Epithelial cell of proximal tubule (primary cell): ENCODE measurements around the gene HOXB5. TPM values are rescaled to one million over a fixed set of nuclear protein-coding genes. Genes with fewer than 3 reads are reported as not detected.
A peak's percentile ranks its signal among the peaks of the same experiment; 100 is the strongest.

ENCODE experiments used
- DNase-seq: peaks from one replicate; pipeline ENCODE4 v3.0.0-alpha.2; 2011; ENCODE audit warnings: low read depth
- H3K4me3 ChIP-seq: 2 replicates; pipeline ENCODE4 v1.5.1; 2011; ENCODE audit warnings: low read depth, mild to moderate bottlenecking, low read length
- total RNA-seq: library from RNA; depleted of rRNA; stranded (reverse); fragments of >200 nt; gene quantifications from 2 replicates; pipeline ENCODE4 v1.2.3, GENCODE V29; 2015
- TF ChIP-seq, protein P1 (sequence below): conservative IDR thresholded peaks from 2 replicates; pipeline ENCODE4 v1.5.1; 2012; ENCODE audit warnings: low read depth, mild to moderate bottlenecking, low read length

The HOXB5 gene
- total RNA-seq, 1 donor from 2014 or later = 5.5 TPM

DNA sequence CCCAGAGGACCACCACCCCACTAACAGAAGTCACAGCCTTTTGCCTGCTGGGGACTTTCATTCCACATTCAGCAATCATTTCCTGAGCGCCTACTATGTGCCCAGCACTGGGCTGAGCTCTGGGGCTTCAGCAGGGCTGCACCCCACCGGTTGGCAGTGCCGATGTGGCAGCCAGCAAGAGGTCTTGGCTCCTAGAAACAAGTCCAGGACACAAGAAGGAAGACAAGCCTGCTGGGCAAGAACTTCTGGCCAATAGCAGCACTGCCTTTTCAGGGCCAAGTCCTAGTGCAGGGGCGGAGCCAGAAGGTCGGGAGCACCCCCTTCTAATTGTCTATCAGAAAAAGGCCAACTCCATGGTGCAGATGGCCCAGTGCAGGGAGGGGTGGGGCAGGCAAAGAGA, 45.6 kb upstream of the HOXB5 start:
- no peak overlapping the region for H3K4me3 ChIP-seq
- TF ChIP-seq, protein P1, sequence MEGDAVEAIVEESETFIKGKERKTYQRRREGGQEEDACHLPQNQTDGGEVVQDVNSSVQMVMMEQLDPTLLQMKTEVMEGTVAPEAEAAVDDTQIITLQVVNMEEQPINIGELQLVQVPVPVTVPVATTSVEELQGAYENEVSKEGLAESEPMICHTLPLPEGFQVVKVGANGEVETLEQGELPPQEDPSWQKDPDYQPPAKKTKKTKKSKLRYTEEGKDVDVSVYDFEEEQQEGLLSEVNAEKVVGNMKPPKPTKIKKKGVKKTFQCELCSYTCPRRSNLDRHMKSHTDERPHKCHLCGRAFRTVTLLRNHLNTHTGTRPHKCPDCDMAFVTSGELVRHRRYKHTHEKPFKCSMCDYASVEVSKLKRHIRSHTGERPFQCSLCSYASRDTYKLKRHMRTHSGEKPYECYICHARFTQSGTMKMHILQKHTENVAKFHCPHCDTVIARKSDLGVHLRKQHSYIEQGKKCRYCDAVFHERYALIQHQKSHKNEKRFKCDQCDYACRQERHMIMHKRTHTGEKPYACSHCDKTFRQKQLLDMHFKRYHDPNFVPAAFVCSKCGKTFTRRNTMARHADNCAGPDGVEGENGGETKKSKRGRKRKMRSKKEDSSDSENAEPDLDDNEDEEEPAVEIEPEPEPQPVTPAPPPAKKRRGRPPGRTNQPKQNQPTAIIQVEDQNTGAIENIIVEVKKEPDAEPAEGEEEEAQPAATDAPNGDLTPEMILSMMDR = no peak
- DNase-seq = no peak

DNA sequence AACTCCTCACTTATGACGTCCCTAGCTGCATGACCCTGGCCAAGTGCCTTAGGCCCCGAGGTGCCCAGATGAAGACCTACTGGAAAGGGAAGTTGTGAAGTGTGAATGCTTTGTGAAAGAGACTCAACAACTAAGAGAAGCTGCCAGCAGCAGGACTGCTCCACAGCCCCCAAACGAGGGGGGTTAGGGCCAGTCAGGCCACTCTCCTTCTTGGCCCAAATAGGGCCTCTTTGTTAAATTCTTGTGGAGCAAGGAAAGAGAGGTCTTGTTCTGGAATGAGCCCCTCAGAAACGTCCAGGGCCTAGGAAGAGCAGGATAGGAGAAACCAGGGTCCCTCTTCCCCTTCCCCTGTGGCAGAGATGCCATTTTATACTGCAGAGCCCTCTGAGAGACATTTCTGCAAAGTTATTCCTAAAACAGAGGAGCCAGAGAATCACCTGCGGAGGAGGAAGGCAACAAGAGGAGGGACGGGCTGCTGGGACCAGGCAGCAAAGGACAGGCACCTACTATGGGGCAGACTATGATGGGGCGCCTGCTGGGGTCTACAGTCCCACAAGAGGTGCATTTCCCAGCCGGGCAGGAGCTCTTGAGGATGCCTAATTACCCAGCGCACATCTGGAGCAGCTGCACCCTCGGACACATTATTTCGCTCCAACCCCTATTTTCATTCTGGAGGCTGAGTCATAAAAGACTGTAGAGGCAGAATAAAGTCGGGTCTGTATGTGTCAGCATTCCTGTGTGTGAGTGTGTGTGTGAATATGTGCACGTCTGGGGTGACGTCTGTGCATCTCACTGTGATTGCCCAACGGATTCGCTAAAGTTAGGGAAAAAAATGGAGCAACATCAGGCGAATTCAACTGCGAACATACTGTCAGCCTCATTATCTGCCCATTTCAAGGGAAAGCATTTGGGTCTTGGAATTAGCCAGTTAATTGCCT, 44.0 kb upstream of the HOXB5 start:
- TF ChIP-seq, protein P1 = no peak
- H3K4me3 ChIP-seq = no peak overlapping the region
- DNase-seq = no peak

DNA sequence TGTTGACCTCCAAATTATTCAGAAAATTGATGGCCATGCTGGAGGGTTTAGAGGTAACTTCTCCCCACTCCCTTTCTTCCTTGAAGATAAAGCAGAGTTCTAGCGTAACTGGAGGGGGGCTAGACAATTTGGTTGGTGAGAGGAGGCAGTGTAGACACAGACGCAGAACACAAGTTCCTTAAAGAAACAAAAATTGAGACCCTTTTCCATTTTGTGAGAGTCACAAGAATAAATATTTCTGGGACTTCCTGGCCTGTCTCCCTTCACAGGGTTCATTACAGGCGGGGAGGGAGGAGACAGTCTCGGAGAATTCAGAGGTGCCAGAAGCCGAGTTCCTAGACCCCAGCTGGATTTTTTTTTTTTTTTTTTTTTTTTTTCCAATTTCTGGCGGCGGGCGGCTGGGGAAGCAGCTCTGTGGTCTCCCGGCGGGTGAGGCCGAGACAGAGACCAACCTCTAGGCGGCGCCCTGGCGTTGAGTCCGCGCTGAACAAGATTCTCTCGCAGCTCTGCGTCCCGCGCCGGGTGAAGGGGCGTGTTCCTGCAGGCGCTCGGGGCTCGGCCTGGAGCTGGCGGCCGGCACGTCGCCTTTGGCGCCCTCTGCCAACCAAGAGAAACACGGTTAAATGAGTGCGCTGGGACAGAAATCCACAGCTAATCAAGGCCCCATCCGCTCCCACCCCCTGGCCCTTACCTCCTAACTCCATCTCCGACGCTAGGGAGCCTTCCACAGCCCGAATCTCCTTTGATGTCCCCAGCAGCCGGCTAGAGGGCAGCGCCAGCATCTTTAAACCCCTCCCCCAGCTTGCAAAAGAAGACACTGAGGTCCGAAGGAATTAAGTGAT, 42.8 kb upstream of the HOXB5 start:
- TF ChIP-seq, protein P1 = peak; percentile 66
- DNase-seq = no peak
- peak overlapping the region; percentile 15 for H3K4me3 ChIP-seq

DNA sequence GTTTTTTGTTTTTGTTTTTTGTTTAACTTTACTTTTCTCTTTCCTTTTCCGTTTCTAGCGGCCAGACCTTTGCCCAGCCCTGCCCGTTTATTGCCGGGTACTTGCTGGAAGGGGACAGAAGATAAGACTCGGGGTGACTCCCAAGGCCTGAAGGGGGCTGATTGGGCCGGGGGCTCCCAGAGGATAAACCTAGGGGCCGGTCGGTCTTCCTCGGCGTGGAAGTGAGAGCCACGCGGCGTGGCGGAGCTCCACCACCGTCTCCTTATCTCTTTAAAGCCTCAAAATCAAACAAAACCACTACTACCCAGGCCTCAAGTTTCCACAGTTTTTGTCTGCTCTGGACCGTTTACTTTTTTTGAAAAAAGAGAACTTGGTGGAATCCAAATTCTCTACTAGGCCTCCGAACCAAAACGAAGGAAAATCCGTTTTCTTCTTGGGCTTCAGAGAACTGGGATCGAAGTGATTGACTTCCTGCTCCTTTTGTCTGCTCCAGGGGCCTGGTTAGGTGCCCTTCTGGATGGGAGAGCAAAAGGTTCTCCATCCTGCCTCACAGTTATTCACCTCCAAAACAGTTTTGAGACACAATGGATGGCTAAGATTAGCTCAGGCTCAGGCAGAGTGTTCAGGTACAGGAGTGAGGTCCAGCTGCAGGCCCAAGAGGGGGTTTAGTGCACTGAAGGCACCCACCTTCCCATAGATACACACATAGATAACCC, 41.1 kb upstream of the HOXB5 start:
- H3K4me3 ChIP-seq = no peak overlapping the region

DNA sequence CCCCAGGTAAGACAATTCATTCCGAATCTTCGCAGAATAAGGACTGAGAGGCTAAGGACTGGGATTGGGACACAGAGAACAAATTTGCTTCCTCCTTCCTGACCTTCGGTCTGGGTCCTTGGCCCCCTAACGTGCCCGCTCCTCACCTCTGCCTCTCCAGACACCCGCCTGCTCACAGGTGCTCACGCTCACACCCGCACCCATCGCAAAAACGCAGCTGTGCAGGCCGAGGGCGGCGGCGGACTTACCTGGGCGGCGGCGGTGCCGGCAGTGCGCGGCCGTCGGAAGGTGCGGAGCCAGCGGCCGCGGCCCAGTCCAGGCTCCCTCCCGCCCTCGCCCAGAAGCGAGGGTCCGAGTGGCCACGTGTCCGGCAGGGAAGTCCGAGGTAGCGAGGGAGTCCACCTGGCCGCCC, 39.7 kb upstream of the HOXB5 start:
- TF ChIP-seq, protein P1 = no peak
- H3K4me3 ChIP-seq = no peak overlapping the region
- no peak for DNase-seq

More for the DNA sequence above, 41.1 kb upstream of the HOXB5 start:
- TF ChIP-seq, protein P1 = no peak
- DNase-seq = no peak

- no peak for DNase-seq
- TF ChIP-seq, protein P1 = no peak
- H3K4me3 ChIP-seq = no peak overlapping the region
Measured at GRCh38 chr17:48632579-48633265, 39.1 kb upstream of the HOXB5 start.
